Uterus (tissue), 2 donors: ENCODE measurements around the gene ESRRA.

Experiments used
- CTCF ChIP-seq, 4 experiments: fragments of 200-600 bp in 2 of 4; fragments of 450-650 bp in 2 of 4; sonication (generic) in 2 of 4; IDR thresholded peaks; one replicate each; pipeline ENCODE4 v1.5.1; 2016 to 2019; ENCODE audit warnings: antibody characterized with exemption in 4 of 4, mild to moderate bottlenecking in 2 of 4, moderate library complexity in 1 of 4
- POLR2A ChIP-seq, 2 donors: fragments of 450-650 bp; IDR thresholded peaks; one replicate each; pipeline ENCODE4 v1.6.1; 2016; ENCODE audit warnings: antibody characterized with exemption in 2 of 2, mild to moderate bottlenecking in 1 of 2, moderate library complexity in 1 of 2

- TF ChIP-seq POLR2A (IDR thresholded peaks at IDR 0.05) (peak; percentile 79 to 94), CTCF (IDR thresholded peaks at IDR 0.05) (peak; percentile 44 to 80 (median 54))
Observed at GRCh38 chr11:64317961-64318765, 12.8 kb downstream of the ESRRA start, which contains the start of gene PRDX5.
